ENCODE measurements around the gene DCAF12.

Gene DCAF12

GRCh38 chr9:34072868-34073590 is 53.5 kb downstream of the DCAF12 start:
- no peak overlapping the region for H3K4me3 ChIP-seq (replicated peaks; ENCODE audit: low read depth, low read length)
- H3K27me3 ChIP-seq (replicated peaks; ENCODE audit: control insufficient read depth, insufficient read depth, low read length), result no peaks in the 10 kb centered on the region
- H3K36me3 ChIP-seq (ENCODE audit: control insufficient read depth, insufficient read depth, low read length), result no peaks in the 10 kb centered on the region
- no peak for DNase-seq (ENCODE audit: extremely low read depth, insufficient read length)
- TF ChIP-seq CTCF (IDR thresholded peaks at IDR 0.05; ENCODE audit: insufficient read depth, low read length, poor library complexity, severe bottlenecking), result no peak

GRCh38 chr9:34072410-34072809 is 54.1 kb downstream of the DCAF12 start:
- H3K27me3 ChIP-seq (replicated peaks; ENCODE audit: control insufficient read depth, insufficient read depth, low read length), result no peaks in the 10 kb centered on the region
- no peaks in the 10 kb centered on the region for H3K36me3 ChIP-seq (ENCODE audit: control insufficient read depth, insufficient read depth, low read length)
- DNase-seq (ENCODE audit: extremely low read depth, insufficient read length), result no peak
- H3K4me3 ChIP-seq (replicated peaks; ENCODE audit: low read depth, low read length), result no peak overlapping the region
- no peak for TF ChIP-seq CTCF (IDR thresholded peaks at IDR 0.05; ENCODE audit: insufficient read depth, low read length, poor library complexity, severe bottlenecking)

- H3K36me3 ChIP-seq (ENCODE audit: control insufficient read depth, insufficient read depth, low read length), result no peaks in the 10 kb centered on the region
- no peak overlapping the region for H3K4me3 ChIP-seq (replicated peaks; ENCODE audit: low read depth, low read length)
- no peaks in the 10 kb centered on the region for H3K27me3 ChIP-seq (replicated peaks; ENCODE audit: control insufficient read depth, insufficient read depth, low read length)
- DNase-seq (ENCODE audit: extremely low read depth, insufficient read length), result no peak
- TF ChIP-seq CTCF (IDR thresholded peaks at IDR 0.05; ENCODE audit: insufficient read depth, low read length, poor library complexity, severe bottlenecking), result no peak
These were observed 55.7 kb downstream of the DCAF12 start for GRCh38 chr9:34070606-34071324.

- Histone ChIP-seq H3K36me3 (ENCODE audit: control insufficient read depth, insufficient read depth, low read length) (no peaks in the 10 kb centered on the region), H3K27me3 (replicated peaks; ENCODE audit: control insufficient read depth, insufficient read depth, low read length) (no peaks in the 10 kb centered on the region), H3K4me3 (replicated peaks; ENCODE audit: low read depth, low read length) (no peak overlapping the region)
- no peak for TF ChIP-seq CTCF (IDR thresholded peaks at IDR 0.05; ENCODE audit: insufficient read depth, low read length, poor library complexity, severe bottlenecking)
- DNase-seq (ENCODE audit: extremely low read depth, insufficient read length), result no peak
These were observed 56.7 kb downstream of the DCAF12 start for GRCh38 chr9:34069831-34070230.

GRCh38 chr9:34065541-34065940 is 61.0 kb downstream of the DCAF12 start:
- Histone ChIP-seq H3K4me3 (replicated peaks; ENCODE audit: low read depth, low read length) (no peak overlapping the region), H3K27me3 (replicated peaks; ENCODE audit: control insufficient read depth, insufficient read depth, low read length) (no peaks in the 10 kb centered on the region), H3K36me3 (ENCODE audit: control insufficient read depth, insufficient read depth, low read length) (no peaks in the 10 kb centered on the region)
- TF ChIP-seq CTCF (IDR thresholded peaks at IDR 0.05; ENCODE audit: insufficient read depth, low read length, poor library complexity, severe bottlenecking), result no peak
- no peak for DNase-seq (ENCODE audit: extremely low read depth, insufficient read length)

Measured in GM06990 (cell line).